ENCODE results near the gene SNX6.

SNX6 gene

GRCh38 chr14:34676516-34677211 is 46.7 kb upstream of the SNX6 start:
- Histone ChIP-seq H3K4me1 (ENCODE audit: insufficient read depth, low read length, poor library complexity, severe bottlenecking) (no peaks in the 10 kb centered on the region), H3F3A (ENCODE audit: low read depth) (no peaks in the 10 kb centered on the region), H3K4me2 (ENCODE audit: low read depth, low read length, poor library complexity, severe bottlenecking) (no peak overlapping the region), H3K36me3 (ENCODE audit: insufficient read depth, low read length) (no peaks in the 10 kb centered on the region), H2AFZ (ENCODE audit: low read length) (no peak overlapping the region), H3K9me3 (ENCODE audit: insufficient read depth, low read depth, low read length) (no peaks in the 10 kb centered on the region), H3K9ac (ENCODE audit: low read depth, low read length, poor library complexity, severe bottlenecking) (no peak overlapping the region), H3K27me3 (ENCODE audit: insufficient read depth, low read length, poor library complexity, severe bottlenecking) (no peaks in the 10 kb centered on the region), H4K20me1 (ENCODE audit: insufficient read depth, low read length, poor library complexity, severe bottlenecking) (no peaks in the 10 kb centered on the region), H3K79me2 (ENCODE audit: insufficient read depth, low read length) (no peaks in the 10 kb centered on the region), H3K9me2 (replicated peaks; ENCODE audit: low read depth, low read length) (no peaks in the 10 kb centered on the region), H3K4me3 (ENCODE audit: low read length, poor library complexity, severe bottlenecking) (no peak overlapping the region)
- TF ChIP-seq, protein P1, sequence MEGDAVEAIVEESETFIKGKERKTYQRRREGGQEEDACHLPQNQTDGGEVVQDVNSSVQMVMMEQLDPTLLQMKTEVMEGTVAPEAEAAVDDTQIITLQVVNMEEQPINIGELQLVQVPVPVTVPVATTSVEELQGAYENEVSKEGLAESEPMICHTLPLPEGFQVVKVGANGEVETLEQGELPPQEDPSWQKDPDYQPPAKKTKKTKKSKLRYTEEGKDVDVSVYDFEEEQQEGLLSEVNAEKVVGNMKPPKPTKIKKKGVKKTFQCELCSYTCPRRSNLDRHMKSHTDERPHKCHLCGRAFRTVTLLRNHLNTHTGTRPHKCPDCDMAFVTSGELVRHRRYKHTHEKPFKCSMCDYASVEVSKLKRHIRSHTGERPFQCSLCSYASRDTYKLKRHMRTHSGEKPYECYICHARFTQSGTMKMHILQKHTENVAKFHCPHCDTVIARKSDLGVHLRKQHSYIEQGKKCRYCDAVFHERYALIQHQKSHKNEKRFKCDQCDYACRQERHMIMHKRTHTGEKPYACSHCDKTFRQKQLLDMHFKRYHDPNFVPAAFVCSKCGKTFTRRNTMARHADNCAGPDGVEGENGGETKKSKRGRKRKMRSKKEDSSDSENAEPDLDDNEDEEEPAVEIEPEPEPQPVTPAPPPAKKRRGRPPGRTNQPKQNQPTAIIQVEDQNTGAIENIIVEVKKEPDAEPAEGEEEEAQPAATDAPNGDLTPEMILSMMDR (conservative IDR thresholded peaks at IDR 0.05; ENCODE audit: low read length): no peak
- TF ChIP-seq EZH2phosphoT487 (IDR thresholded peaks at IDR 0.05; ENCODE audit: borderline replicate concordance): no peak

- Histone ChIP-seq H4K20me1 (ENCODE audit: insufficient read depth, low read length, poor library complexity, severe bottlenecking) (no peaks in the 10 kb centered on the region), H3K79me2 (ENCODE audit: insufficient read depth, low read length) (no peaks in the 10 kb centered on the region), H3K9me3 (ENCODE audit: insufficient read depth, low read depth, low read length) (no peaks in the 10 kb centered on the region), H2AFZ (ENCODE audit: low read length) (no peak overlapping the region), H3K4me2 (ENCODE audit: low read depth, low read length, poor library complexity, severe bottlenecking) (no peak overlapping the region), H3K27me3 (ENCODE audit: insufficient read depth, low read length, poor library complexity, severe bottlenecking) (no peaks in the 10 kb centered on the region), H3F3A (ENCODE audit: low read depth) (no peaks in the 10 kb centered on the region), H3K4me3 (ENCODE audit: low read length, poor library complexity, severe bottlenecking) (no peak overlapping the region), H3K4me1 (ENCODE audit: insufficient read depth, low read length, poor library complexity, severe bottlenecking) (no peaks in the 10 kb centered on the region), H3K9me2 (replicated peaks; ENCODE audit: low read depth, low read length) (no peaks in the 10 kb centered on the region), H3K36me3 (ENCODE audit: insufficient read depth, low read length) (no peaks in the 10 kb centered on the region), H3K9ac (ENCODE audit: low read depth, low read length, poor library complexity, severe bottlenecking) (no peak overlapping the region)
- TF ChIP-seq, protein P1 (conservative IDR thresholded peaks at IDR 0.05; ENCODE audit: low read length): no peak
- TF ChIP-seq EZH2phosphoT487 (IDR thresholded peaks at IDR 0.05; ENCODE audit: borderline replicate concordance): no peak
Observed at GRCh38 chr14:34673702-34674101, 43.8 kb upstream of the SNX6 start.

DNA sequence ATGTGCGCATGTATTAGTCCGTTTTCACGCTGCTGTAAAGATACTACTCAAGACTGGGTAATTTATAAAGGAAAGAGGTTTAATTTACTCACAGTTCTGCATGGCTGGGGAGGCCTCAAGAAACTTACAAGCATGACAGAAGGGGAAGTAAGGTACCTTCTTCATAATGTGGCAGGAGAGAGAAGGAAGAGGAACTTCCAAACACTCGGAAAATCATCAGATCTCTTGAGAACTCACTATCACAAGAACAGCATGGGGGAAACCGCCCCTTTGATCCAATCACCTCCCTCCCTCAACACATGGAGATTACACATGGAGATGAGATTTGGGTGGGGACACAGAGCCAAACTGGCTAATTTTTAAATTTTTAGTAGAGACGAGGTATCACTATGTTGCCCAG is 41.8 kb upstream of the SNX6 start:
- H3K4me1 ChIP-seq (ENCODE audit: insufficient read depth, low read length, poor library complexity, severe bottlenecking): no peaks in the 10 kb centered on the region
- TF ChIP-seq, protein P1 (conservative IDR thresholded peaks at IDR 0.05; ENCODE audit: low read length): no peak
- TF ChIP-seq EZH2phosphoT487 (IDR thresholded peaks at IDR 0.05; ENCODE audit: borderline replicate concordance): no peak
- H3K9me2 ChIP-seq (replicated peaks; ENCODE audit: low read depth, low read length): no peaks in the 10 kb centered on the region
- H3K4me2 ChIP-seq (ENCODE audit: low read depth, low read length, poor library complexity, severe bottlenecking): no peak overlapping the region
- no peak overlapping the region for H3K4me3 ChIP-seq (ENCODE audit: low read length, poor library complexity, severe bottlenecking)
- no peaks in the 10 kb centered on the region for H3F3A ChIP-seq (ENCODE audit: low read depth)
- H3K9ac ChIP-seq (ENCODE audit: low read depth, low read length, poor library complexity, severe bottlenecking): no peak overlapping the region
- no peaks in the 10 kb centered on the region for H3K36me3 ChIP-seq (ENCODE audit: insufficient read depth, low read length)
- no peak overlapping the region for H2AFZ ChIP-seq (ENCODE audit: low read length)
- no peaks in the 10 kb centered on the region for H3K9me3 ChIP-seq (ENCODE audit: insufficient read depth, low read depth, low read length)
- no peaks in the 10 kb centered on the region for H4K20me1 ChIP-seq (ENCODE audit: insufficient read depth, low read length, poor library complexity, severe bottlenecking)
- no peaks in the 10 kb centered on the region for H3K27me3 ChIP-seq (ENCODE audit: insufficient read depth, low read length, poor library complexity, severe bottlenecking)
- no peaks in the 10 kb centered on the region for H3K79me2 ChIP-seq (ENCODE audit: insufficient read depth, low read length)
